ENCODE measurements around the gene SPG7.

- TF ChIP-seq POLR2A (IDR thresholded peaks at IDR 0.05) (no peak), CTCF (IDR thresholded peaks at IDR 0.05) (no peak), POLR2AphosphoS5 (IDR thresholded peaks at IDR 0.05; ENCODE audit: insufficient read depth in 1 of 2, low read depth in 1 of 2) (no peak)
Observed at GRCh38 chr16:89536371-89536770, 28.2 kb downstream of the SPG7 start.

All from vagina (tissue), 2 donors.